GM23338 (cell line): ENCODE data around the gene MAP1LC3A.

ENCODE experiments used
- CREB1 ChIP-seq: fragments of 250-450 bp; sonication (Bioruptor Pico); IDR thresholded peaks from 2 replicates; pipeline ENCODE4 v1.5.0; 2020; ENCODE audit warnings: low read depth, mild to moderate bottlenecking, moderate library complexity
- CTCF ChIP-seq, 2 experiments: fragments of 200-600 bp in 1 of 2; sonication (generic) in 1 of 2; conservative IDR thresholded peaks; 2 replicates each; pipeline versions ENCODE4 v1.5.1 to v1.6.1; 2016 to 2017; ENCODE audit warnings: antibody characterized with exemption in 2 of 2, low read depth in 2 of 2, mild to moderate bottlenecking in 2 of 2, moderate library complexity in 1 of 2
- EZH2 ChIP-seq: fragments of 200-600 bp; sonication (generic); IDR thresholded peaks from one replicate; pipeline ENCODE4 v1.8.0; 2017; ENCODE audit warnings: antibody characterized with exemption, mild to moderate bottlenecking, low read depth; ENCODE audit not compliant: unreplicated experiment
- POLR2AphosphoS5 ChIP-seq: IDR thresholded peaks from 2 replicates; pipeline ENCODE4 v1.6.1; 2016; ENCODE audit warnings: antibody characterized with exemption, low read depth
- REST ChIP-seq: IDR thresholded peaks from one replicate; pipeline ENCODE4 v1.6.1; 2018; ENCODE audit warnings: antibody characterized with exemption; ENCODE audit not compliant: unreplicated experiment
- STAT1 ChIP-seq: IDR thresholded peaks from one replicate; pipeline ENCODE4 v1.6.1; 2016; ENCODE audit warnings: antibody characterized with exemption; ENCODE audit not compliant: unreplicated experiment
- ZNF114 ChIP-seq: fragments of 250-450 bp; sonication (Bioruptor Pico); IDR thresholded peaks from 2 replicates; pipeline ENCODE4 v1.5.0; 2020; ENCODE audit warnings: mild to moderate bottlenecking, moderate library complexity

- TF ChIP-seq CTCF (conservative IDR thresholded peaks at IDR 0.05; ENCODE audit: low read depth in 2 of 2) (no peak), CREB1 (CRISPR knock-in tag) (no peak), REST (no peak), EZH2 (no peak), STAT1 (no peak), POLR2AphosphoS5 (no peak), ZNF114 (no peak)
These were observed 5.9 kb upstream of the MAP1LC3A start for GRCh38 chr20:34552569-34552968.
